Liver (tissue), 9 donors: ENCODE data around the gene IGLL5. TPM values are rescaled to one million over a fixed set of nuclear protein-coding genes. Genes with fewer than 3 reads are reported as not detected.

ENCODE experiments used
- DNase-seq: peaks from one replicate; pipeline ENCODE4 v3.0.0-alpha.2; 2017; ENCODE audit warnings: low spot score
- H3K27ac ChIP-seq, 2 donors: one replicate each; pipeline ENCODE4 v1.7.0; 2013; ENCODE audit warnings: inconsistent platforms in 2 of 2, low read length in 2 of 2, control low read depth in 1 of 2, low read depth in 1 of 2, mild to moderate bottlenecking in 1 of 2
- H3K27me3 ChIP-seq, 4 donors: one replicate each; pipeline versions ENCODE4 v1.6.1 to v1.7.0; 2013; ENCODE audit warnings: low read length in 3 of 4, inconsistent platforms in 1 of 4, mild to moderate bottlenecking in 1 of 4, moderate library complexity in 1 of 4; ENCODE audit not compliant: control insufficient read depth in 4 of 4, insufficient read depth in 4 of 4
- H3K36me3 ChIP-seq, 4 donors: one replicate each; pipeline versions ENCODE4 v1.6.1 to v1.7.0; 2013; ENCODE audit warnings: low read length in 3 of 4, mild to moderate bottlenecking in 3 of 4, low read depth in 1 of 4, moderate library complexity in 1 of 4; ENCODE audit not compliant: control insufficient read depth in 4 of 4, insufficient read depth in 3 of 4
- H3K4me1 ChIP-seq, 4 donors: one replicate each; pipeline versions ENCODE4 v1.6.1 to v1.7.0; 2013; ENCODE audit warnings: low read length in 3 of 4, mild to moderate bottlenecking in 3 of 4, moderate library complexity in 1 of 4; ENCODE audit not compliant: control insufficient read depth in 4 of 4, insufficient read depth in 4 of 4
- H3K4me3 ChIP-seq, 3 donors: one replicate each; pipeline versions ENCODE4 v1.6.1 to v1.7.0; 2013; ENCODE audit warnings: low read length in 3 of 3, control low read depth in 1 of 3, low read depth in 1 of 3, mild to moderate bottlenecking in 1 of 3
- H3K9ac ChIP-seq, 2 donors: one replicate each; pipeline ENCODE4 v1.7.0; 2013; ENCODE audit warnings: low read length in 2 of 2, mild to moderate bottlenecking in 2 of 2, moderate library complexity in 2 of 2, control low read depth in 1 of 2, low read depth in 1 of 2
- H3K9me3 ChIP-seq, 4 donors: one replicate each; pipeline versions ENCODE4 v1.6.1 to v1.7.0; 2013; ENCODE audit warnings: low read length in 3 of 4; ENCODE audit not compliant: control insufficient read depth in 4 of 4
- EGR1 ChIP-seq, 2 donors: IDR thresholded peaks; 2 replicates each; pipeline ENCODE4 v1.6.1; 2016 to 2018; ENCODE audit warnings: antibody characterized with exemption in 2 of 2, low read depth in 2 of 2
- FOXA1 ChIP-seq: IDR thresholded peaks from 2 replicates; pipeline ENCODE4 v1.6.1; 2016; ENCODE audit warnings: antibody characterized with exemption
- FOXA2 ChIP-seq: IDR thresholded peaks from 2 replicates; pipeline ENCODE4 v1.6.1; 2016; ENCODE audit warnings: antibody characterized with exemption
- GABPA ChIP-seq, 2 donors: IDR thresholded peaks in 1 of 2; conservative IDR thresholded peaks in 1 of 2; 2 replicates each; pipeline ENCODE4 v1.6.1; 2016; ENCODE audit warnings: antibody characterized with exemption in 2 of 2, mild to moderate bottlenecking in 1 of 2, moderate library complexity in 1 of 2
- HNF4A ChIP-seq, 2 donors: conservative IDR thresholded peaks; 2 replicates each; pipeline ENCODE4 v1.6.1; 2016; ENCODE audit warnings: antibody characterized with exemption in 2 of 2, mild to moderate bottlenecking in 2 of 2
- HNF4G ChIP-seq: IDR thresholded peaks from 2 replicates; pipeline ENCODE4 v1.6.1; 2016; ENCODE audit warnings: antibody characterized with exemption
- NR2F2 ChIP-seq: IDR thresholded peaks from 2 replicates; pipeline ENCODE4 v1.6.1; 2016; ENCODE audit warnings: antibody characterized with exemption
- RAD21 ChIP-seq, 2 donors: IDR thresholded peaks; 2 replicates each; pipeline ENCODE4 v1.6.1; 2016; ENCODE audit warnings: antibody characterized with exemption in 2 of 2, mild to moderate bottlenecking in 2 of 2
- RXRA ChIP-seq, 2 donors: IDR thresholded peaks; 2 replicates each; pipeline ENCODE4 v1.6.1; 2017 to 2018; ENCODE audit warnings: antibody characterized with exemption in 2 of 2, mild to moderate bottlenecking in 1 of 2
- SP1 ChIP-seq: IDR thresholded peaks from 2 replicates; pipeline ENCODE4 v1.6.1; 2018; ENCODE audit warnings: antibody characterized with exemption, mild to moderate bottlenecking
- TAF1 ChIP-seq: conservative IDR thresholded peaks from 2 replicates; pipeline ENCODE4 v1.6.1; 2016; ENCODE audit warnings: antibody characterized with exemption, mild to moderate bottlenecking
- YY1 ChIP-seq: IDR thresholded peaks from 2 replicates; pipeline ENCODE4 v1.6.1; 2016; ENCODE audit warnings: antibody characterized with exemption, mild to moderate bottlenecking
- WGBS: extraction: QIAGEN DNeasy Blood & Tissue Kit; methylation state at CpG from one replicate; pipeline ENCODE4 v1.1.7; 2013; 5-methylcytosine and 5-hydroxymethylcytosine counted together
- polyA plus RNA-seq, 2 donors: library from polyadenylated mRNA; stranded (reverse) in 1 of 2; unstranded in 1 of 2; fragments of 200-250 nt in 1 of 2; fragments of >200 nt in 1 of 2; fragmentation: Nextera tagmentation in 1 of 2; extraction: Ambion mirVana in 1 of 2; gene quantifications; one replicate each; pipeline versions ENCODE4 v1.2.1 to v1.2.3, GENCODE V29; 2013 to 2015
- total RNA-seq, 2 donors: library from RNA; depleted of rRNA; stranded (reverse); fragments of >200 nt; gene quantifications; one replicate each; pipeline ENCODE4 v1.2.3, GENCODE V29; 2014
- TF ChIP-seq, protein P1 (sequence below): IDR thresholded peaks from 2 replicates; pipeline ENCODE4 v1.6.1; 2016; ENCODE audit warnings: antibody characterized with exemption
- TF ChIP-seq, protein P2 (sequence below): IDR thresholded peaks from 2 replicates; pipeline ENCODE4 v1.6.1; 2016; ENCODE audit warnings: antibody characterized with exemption
- TF ChIP-seq, protein P3 (sequence below): fragments of 150-350 bp; IDR thresholded peaks from 2 replicates; pipeline ENCODE4 v1.5.1; 2017; ENCODE audit warnings: improper control_type of control experiment, low read depth, low read length; ENCODE audit not compliant: missing input control
- donor health status: healthy.
- donor health status: healthy.
- donor health status: healthy.
- donor health status: healthy.
- donor health status: healthy.

IGLL5 gene
- total and polyA plus RNA-seq, 4 donors: 1.3 to 13.4 (median 3.4) TPM

DNA sequence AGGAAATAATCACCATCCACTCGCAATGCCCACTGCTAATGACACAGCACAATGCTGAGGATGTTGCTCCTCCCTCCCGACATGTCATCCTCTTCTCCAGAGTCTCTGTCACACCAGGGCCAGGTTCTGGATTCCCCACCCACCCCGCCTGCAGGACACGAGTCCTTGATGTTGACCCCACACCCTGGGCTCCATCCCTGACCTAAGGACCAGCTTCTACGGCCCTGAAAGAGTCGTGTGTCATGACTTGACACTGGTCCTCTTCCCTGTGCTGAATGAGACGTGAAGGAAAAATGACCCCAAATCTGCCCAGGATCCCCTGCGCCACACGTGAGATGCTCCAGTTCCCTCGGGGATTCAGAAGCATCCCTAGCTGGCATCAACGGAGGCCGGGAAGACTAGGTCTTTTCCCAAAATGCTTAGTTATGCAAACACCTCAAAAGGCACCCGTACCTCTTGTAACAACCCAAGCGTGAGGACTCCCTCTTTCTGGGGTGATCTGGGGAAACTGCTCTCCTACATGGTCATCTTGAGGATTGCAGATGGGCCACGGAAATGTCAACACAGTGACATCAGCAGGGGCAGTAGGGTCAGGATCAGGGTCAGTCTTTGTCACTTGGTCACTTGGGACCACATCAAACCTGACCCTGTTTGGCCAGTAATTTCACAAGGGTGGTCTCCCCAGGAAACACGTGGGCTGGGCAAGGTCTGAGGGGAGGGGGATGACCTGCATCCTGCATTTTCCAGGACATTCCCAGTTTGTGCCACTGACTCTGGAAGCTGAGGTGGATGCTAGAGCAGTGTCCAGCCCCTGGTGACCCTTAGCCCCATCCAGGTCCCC, 42.0 kb downstream of the IGLL5 start (continued):
- TF ChIP-seq FOXA1 (no peak), FOXA2 (no peak), EGR1 (IDR thresholded peaks at IDR 0.05; ENCODE audit: low read depth in 2 of 2) (no peak)

DNA sequence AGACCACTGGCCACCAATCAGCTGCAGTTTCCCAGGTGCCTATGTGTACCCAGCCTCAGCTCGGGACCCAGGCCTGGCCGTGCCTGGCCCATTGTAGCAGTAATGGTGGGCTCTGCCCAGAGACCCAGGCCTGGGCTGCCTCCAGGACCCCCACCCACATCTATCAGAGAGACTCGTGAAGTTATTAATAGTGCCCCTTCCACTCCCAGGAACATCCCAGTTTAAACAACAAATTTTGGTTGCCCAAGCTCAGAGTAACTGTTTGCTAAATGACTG, 42.5 kb downstream of the IGLL5 start:
- Histone ChIP-seq H3K4me3 (no peak overlapping the region), H3K9me3 (no peaks in the 10 kb centered on the region), H3K4me1 (no peaks in the 10 kb centered on the region), H3K27ac (no peak overlapping the region), H3K9ac (no peak overlapping the region), H3K36me3 (no peaks in the 10 kb centered on the region), H3K27me3 (no peaks in the 10 kb centered on the region)
- WGBS: 79% methylated on average over 3 of the region's 3 CpGs
- no peak for DNase-seq
- TF ChIP-seq EGR1 (IDR thresholded peaks at IDR 0.05; ENCODE audit: low read depth in 2 of 2): no peak
- TF ChIP-seq FOXA2: no peak
- no peak for TF ChIP-seq HNF4G
- TF ChIP-seq GABPA (IDR thresholded peaks at IDR 0.05 in 1 of 2, conservative IDR thresholded peaks at IDR 0.05 in 1 of 2): no peak
- TF ChIP-seq, protein P1, sequence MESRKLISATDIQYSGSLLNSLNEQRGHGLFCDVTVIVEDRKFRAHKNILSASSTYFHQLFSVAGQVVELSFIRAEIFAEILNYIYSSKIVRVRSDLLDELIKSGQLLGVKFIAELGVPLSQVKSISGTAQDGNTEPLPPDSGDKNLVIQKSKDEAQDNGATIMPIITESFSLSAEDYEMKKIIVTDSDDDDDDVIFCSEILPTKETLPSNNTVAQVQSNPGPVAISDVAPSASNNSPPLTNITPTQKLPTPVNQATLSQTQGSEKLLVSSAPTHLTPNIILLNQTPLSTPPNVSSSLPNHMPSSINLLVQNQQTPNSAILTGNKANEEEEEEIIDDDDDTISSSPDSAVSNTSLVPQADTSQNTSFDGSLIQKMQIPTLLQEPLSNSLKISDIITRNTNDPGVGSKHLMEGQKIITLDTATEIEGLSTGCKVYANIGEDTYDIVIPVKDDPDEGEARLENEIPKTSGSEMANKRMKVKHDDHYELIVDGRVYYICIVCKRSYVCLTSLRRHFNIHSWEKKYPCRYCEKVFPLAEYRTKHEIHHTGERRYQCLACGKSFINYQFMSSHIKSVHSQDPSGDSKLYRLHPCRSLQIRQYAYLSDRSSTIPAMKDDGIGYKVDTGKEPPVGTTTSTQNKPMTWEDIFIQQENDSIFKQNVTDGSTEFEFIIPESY: no peak
- no peak for TF ChIP-seq RXRA (IDR thresholded peaks at IDR 0.05)
- no peak for TF ChIP-seq NR2F2
- TF ChIP-seq YY1: no peak
- TF ChIP-seq, protein P2, sequence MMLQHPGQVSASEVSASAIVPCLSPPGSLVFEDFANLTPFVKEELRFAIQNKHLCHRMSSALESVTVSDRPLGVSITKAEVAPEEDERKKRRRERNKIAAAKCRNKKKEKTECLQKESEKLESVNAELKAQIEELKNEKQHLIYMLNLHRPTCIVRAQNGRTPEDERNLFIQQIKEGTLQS: no peak
- no peak for TF ChIP-seq RAD21 (IDR thresholded peaks at IDR 0.05)
- TF ChIP-seq, protein P3, sequence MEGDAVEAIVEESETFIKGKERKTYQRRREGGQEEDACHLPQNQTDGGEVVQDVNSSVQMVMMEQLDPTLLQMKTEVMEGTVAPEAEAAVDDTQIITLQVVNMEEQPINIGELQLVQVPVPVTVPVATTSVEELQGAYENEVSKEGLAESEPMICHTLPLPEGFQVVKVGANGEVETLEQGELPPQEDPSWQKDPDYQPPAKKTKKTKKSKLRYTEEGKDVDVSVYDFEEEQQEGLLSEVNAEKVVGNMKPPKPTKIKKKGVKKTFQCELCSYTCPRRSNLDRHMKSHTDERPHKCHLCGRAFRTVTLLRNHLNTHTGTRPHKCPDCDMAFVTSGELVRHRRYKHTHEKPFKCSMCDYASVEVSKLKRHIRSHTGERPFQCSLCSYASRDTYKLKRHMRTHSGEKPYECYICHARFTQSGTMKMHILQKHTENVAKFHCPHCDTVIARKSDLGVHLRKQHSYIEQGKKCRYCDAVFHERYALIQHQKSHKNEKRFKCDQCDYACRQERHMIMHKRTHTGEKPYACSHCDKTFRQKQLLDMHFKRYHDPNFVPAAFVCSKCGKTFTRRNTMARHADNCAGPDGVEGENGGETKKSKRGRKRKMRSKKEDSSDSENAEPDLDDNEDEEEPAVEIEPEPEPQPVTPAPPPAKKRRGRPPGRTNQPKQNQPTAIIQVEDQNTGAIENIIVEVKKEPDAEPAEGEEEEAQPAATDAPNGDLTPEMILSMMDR: no peak
- TF ChIP-seq FOXA1: no peak
- TF ChIP-seq TAF1: no peak

DNA sequence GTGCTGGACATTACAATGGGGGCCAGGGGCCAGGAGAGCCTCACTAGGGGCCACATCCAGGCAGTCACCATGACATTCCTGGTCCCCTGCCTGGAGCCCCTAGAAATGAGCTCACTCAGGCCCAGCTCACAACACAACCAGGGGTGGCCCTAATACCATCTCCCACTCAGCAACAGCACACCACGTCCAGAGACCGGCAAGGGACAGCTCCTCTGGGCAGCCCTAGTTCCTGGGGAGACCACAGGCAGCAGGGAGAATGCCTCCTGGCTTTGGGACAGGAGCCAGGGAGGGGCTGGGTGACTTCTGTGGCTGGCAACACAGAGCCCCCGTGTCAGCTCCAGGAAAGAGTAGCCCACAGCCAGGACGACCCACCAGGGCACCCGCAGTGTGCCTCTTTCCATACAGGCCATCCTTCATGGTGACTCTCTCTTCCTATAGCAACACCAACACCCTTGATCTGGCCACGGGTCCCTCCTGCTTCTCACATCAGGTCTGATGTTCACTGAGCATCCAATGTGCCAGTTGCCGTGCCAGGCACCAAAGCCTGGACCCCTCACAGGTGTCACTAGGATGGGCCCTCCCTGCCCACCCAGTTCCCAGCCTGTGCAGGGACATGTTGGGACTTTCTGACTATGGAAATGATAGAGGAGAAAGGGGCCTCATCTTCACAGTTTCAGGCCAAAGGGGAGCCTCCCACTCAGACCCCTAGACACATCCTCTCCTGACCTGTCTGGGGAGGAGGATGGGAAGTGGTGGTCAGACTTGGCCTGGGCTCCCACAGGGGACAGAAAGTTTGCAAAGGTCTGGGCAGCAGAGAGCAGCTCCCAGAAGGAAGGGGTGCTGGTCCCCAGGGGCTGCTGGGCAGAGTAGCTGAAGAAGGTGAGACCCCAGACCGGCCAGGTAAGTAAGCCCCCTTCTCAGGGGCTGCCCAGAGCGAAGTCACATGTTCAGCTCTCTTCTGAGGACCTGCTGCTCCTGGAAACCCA, 43.2 kb downstream of the IGLL5 start:
- no peak for DNase-seq
- TF ChIP-seq HNF4A (conservative IDR thresholded peaks at IDR 0.05) (no peak), SP1 (no peak), EGR1 (IDR thresholded peaks at IDR 0.05; ENCODE audit: low read depth in 2 of 2) (no peak), FOXA1 (no peak), NR2F2 (no peak), RXRA (IDR thresholded peaks at IDR 0.05) (no peak)
- TF ChIP-seq, protein P1: no peak
- TF ChIP-seq, protein P2: no peak

More for the DNA sequence above, 43.2 kb downstream of the IGLL5 start:
- WGBS: 84% methylated on average over 9 of the region's 9 CpGs
- no peak overlapping the region for H3K9ac ChIP-seq
- no peaks in the 10 kb centered on the region for H3K9me3 ChIP-seq
- no peaks in the 10 kb centered on the region for H3K36me3 ChIP-seq
- no peak overlapping the region for H3K4me3 ChIP-seq
- H3K27ac ChIP-seq: no peak overlapping the region
- H3K27me3 ChIP-seq: no peaks in the 10 kb centered on the region
- no peaks in the 10 kb centered on the region for H3K4me1 ChIP-seq
